ENCODE results near the gene CLASP1.

Gene CLASP1

GRCh38 chr2:121427187-121427689 is 222.0 kb downstream of the CLASP1 start:
- DNase-seq (ENCODE audit: low read depth in 2 of 2) = no peak

GRCh38 chr2:121420486-121420885 is 228.8 kb downstream of the CLASP1 start:
- DNase-seq (ENCODE audit: low read depth in 2 of 2) = no peak

- no peak for DNase-seq (ENCODE audit: low read depth in 2 of 2)
These were observed 230.1 kb downstream of the CLASP1 start for GRCh38 chr2:121419081-121419699.

GRCh38 chr2:121418494-121419058 is 230.7 kb downstream of the CLASP1 start:
- DNase-seq (ENCODE audit: low read depth in 2 of 2) = no peak

- no peak for DNase-seq (ENCODE audit: low read depth in 2 of 2)
These were observed 231.4 kb downstream of the CLASP1 start for GRCh38 chr2:121417826-121418225.

- DNase-seq (ENCODE audit: low read depth in 2 of 2) = no peak
These were observed 233.5 kb downstream of the CLASP1 start for GRCh38 chr2:121415727-121416126.

GRCh38 chr2:121412349-121412748 is 236.9 kb downstream of the CLASP1 start:
- no peak for DNase-seq (ENCODE audit: low read depth in 2 of 2)

GRCh38 chr2:121409966-121410365 is 239.3 kb downstream of the CLASP1 start:
- no peak for DNase-seq (ENCODE audit: low read depth in 2 of 2)

GRCh38 chr2:121409388-121409787 is 239.9 kb downstream of the CLASP1 start:
- no peak for DNase-seq (ENCODE audit: low read depth in 2 of 2)

- no peak for DNase-seq (ENCODE audit: low read depth in 2 of 2)
These were observed 240.6 kb downstream of the CLASP1 start for GRCh38 chr2:121408641-121409040.

- no peak for DNase-seq (ENCODE audit: low read depth in 2 of 2)
These were observed 244.0 kb downstream of the CLASP1 start for GRCh38 chr2:121405233-121405632.

- DNase-seq (ENCODE audit: low read depth in 2 of 2) = no peak
These were observed 249.1 kb downstream of the CLASP1 start for GRCh38 chr2:121400201-121400600.

- DNase-seq (ENCODE audit: low read depth in 2 of 2) = no peak
These were observed 250.4 kb downstream of the CLASP1 start for GRCh38 chr2:121398853-121399252.

- DNase-seq (ENCODE audit: low read depth in 2 of 2) = no peak
These were observed 259.1 kb downstream of the CLASP1 start for GRCh38 chr2:121390082-121390692.

- DNase-seq (ENCODE audit: low read depth in 2 of 2) = no peak
These were observed 260.9 kb downstream of the CLASP1 start for GRCh38 chr2:121388371-121388770.

- DNase-seq (ENCODE audit: low read depth in 2 of 2) = no peak
These were observed 261.5 kb downstream of the CLASP1 start for GRCh38 chr2:121387591-121388325.

- DNase-seq (ENCODE audit: low read depth in 2 of 2) = no peak
These were observed 262.6 kb downstream of the CLASP1 start for GRCh38 chr2:121386707-121387106.

- no peak for DNase-seq (ENCODE audit: low read depth in 2 of 2)
These were observed 263.2 kb downstream of the CLASP1 start for GRCh38 chr2:121386102-121386501.

GRCh38 chr2:121382744-121383143 is 266.5 kb downstream of the CLASP1 start:
- DNase-seq (ENCODE audit: low read depth in 2 of 2) = no peak

- DNase-seq (ENCODE audit: low read depth in 2 of 2) = no peak
These were observed 271.6 kb downstream of the CLASP1 start for GRCh38 chr2:121377646-121378045.

GRCh38 chr2:121376535-121377250 is 272.6 kb downstream of the CLASP1 start:
- no peak for DNase-seq (ENCODE audit: low read depth in 2 of 2)

- DNase-seq (ENCODE audit: low read depth in 2 of 2) = no peak
These were observed 273.6 kb downstream of the CLASP1 start for GRCh38 chr2:121375621-121376159.

Measured in stimulated activated CD4-positive, alpha-beta T cell treated with anti-CD3 and anti-CD28 coated beads, Interleukin-1b, Interleukin-23, amount 100 ng/mL, for 1 hour (primary cell).